GM06990 (cell line): Measurements from ENCODE around the gene FBXO36.

ENCODE experiments used
- DNase-seq: peaks from one replicate; pipeline ENCODE4 v3.0.0-alpha.2; 2011; ENCODE audit not compliant: insufficient read length; ENCODE audit errors: extremely low read depth
- H3K27me3 ChIP-seq: replicated peaks from 2 replicates; pipeline ENCODE4 v1.6.0; 2011; ENCODE audit warnings: low read length; ENCODE audit not compliant: control insufficient read depth, insufficient read depth
- H3K36me3 ChIP-seq: 2 replicates; pipeline ENCODE4 v1.5.1; 2011; ENCODE audit warnings: low read length; ENCODE audit not compliant: control insufficient read depth, insufficient read depth
- H3K4me3 ChIP-seq: replicated peaks from 2 replicates; pipeline ENCODE4 v1.5.1; 2011; ENCODE audit warnings: low read depth, mild to moderate bottlenecking, control low read depth, low read length
- CTCF ChIP-seq: IDR thresholded peaks from 2 replicates; pipeline ENCODE4 v1.5.1; 2011; ENCODE audit warnings: low read length, control low read depth, mild to moderate bottlenecking, inconsistent platforms; ENCODE audit not compliant: insufficient read depth, poor library complexity, severe bottlenecking

Gene FBXO36

GRCh38 chr2:230018153-230018552 is 95.8 kb downstream of the FBXO36 start:
- no peak for TF ChIP-seq CTCF
- Histone ChIP-seq H3K36me3 (no peaks in the 10 kb centered on the region), H3K27me3 (no peaks in the 10 kb centered on the region), H3K4me3 (no peak overlapping the region)
- no peak for DNase-seq

DNA sequence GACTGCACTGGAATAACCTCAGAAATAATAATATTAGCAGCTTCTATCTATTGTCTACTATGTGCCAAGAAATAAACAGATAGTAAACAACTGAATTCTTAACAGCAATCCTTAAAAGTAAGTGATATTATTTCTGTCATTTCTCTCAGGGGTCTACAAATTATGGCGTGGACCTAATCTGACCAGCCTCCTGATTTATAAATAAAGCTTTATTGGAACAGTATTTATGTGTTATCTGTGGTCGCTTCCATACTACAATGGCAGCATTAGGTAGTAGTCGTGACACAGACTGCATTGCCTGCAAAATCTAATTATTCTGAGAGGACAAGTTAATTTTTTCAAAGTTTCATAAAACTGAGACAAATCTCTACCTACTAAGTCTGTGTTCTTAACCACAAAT is 97.4 kb downstream of the FBXO36 start:
- TF ChIP-seq CTCF, result no peak
- Histone ChIP-seq H3K4me3 (no peak overlapping the region), H3K27me3 (no peaks in the 10 kb centered on the region), H3K36me3 (no peaks in the 10 kb centered on the region)
- no peak for DNase-seq

GRCh38 chr2:230023313-230023712 is 101.0 kb downstream of the FBXO36 start:
- Histone ChIP-seq H3K27me3 (no peaks in the 10 kb centered on the region), H3K4me3 (no peak overlapping the region), H3K36me3 (no peaks in the 10 kb centered on the region)
- TF ChIP-seq CTCF, result no peak
- DNase-seq, result no peak

GRCh38 chr2:230042195-230042594 is 119.9 kb downstream of the FBXO36 start:
- no peak for TF ChIP-seq CTCF
- H3K27me3 ChIP-seq, result no peaks in the 10 kb centered on the region
- no peak for DNase-seq
- H3K36me3 ChIP-seq, result no peaks in the 10 kb centered on the region
- no peak overlapping the region for H3K4me3 ChIP-seq

GRCh38 chr2:230043025-230043424 is 120.7 kb downstream of the FBXO36 start:
- Histone ChIP-seq H3K4me3 (no peak overlapping the region), H3K36me3 (no peaks in the 10 kb centered on the region), H3K27me3 (no peaks in the 10 kb centered on the region)
- no peak for TF ChIP-seq CTCF
- DNase-seq, result no peak

DNA sequence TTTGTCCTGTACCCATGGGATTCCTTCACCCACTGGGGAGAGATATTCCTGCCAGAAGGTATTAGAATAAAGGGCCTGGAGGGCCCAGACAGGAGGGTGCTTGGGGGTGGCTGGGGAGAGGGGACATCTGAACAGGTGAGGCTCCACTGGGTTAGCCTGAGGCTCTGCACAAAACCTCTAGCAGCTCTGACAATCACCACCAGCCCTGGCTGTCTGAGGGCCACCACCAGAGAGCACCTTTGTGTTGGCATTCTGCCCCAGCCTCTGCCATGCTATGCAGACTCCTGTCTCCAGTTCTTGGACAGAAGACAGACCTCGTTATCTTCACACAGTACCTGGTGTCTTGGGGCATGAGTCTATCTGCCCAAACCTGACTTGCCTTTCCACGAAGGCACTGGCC is 121.2 kb downstream of the FBXO36 start:
- H3K27me3 ChIP-seq, result no peaks in the 10 kb centered on the region
- H3K36me3 ChIP-seq, result no peaks in the 10 kb centered on the region
- H3K4me3 ChIP-seq, result no peak overlapping the region
- no peak for TF ChIP-seq CTCF
- no peak for DNase-seq
